CD14-positive monocyte (primary cell): ENCODE results near the gene ATP6V0A1. TPM values are rescaled to one million over a fixed set of nuclear protein-coding genes. Genes with fewer than 3 reads are reported as not detected.
A peak's percentile ranks its signal among the peaks of the same experiment; 100 is the strongest.

Experiments
- DNase-seq, 3 donors: peaks; one replicate each; pipeline ENCODE4 v3.0.0-alpha.2; 2011 to 2022
- H2AFZ ChIP-seq: 2 replicates; pipeline ENCODE4 v1.6.0; 2012; ENCODE audit warnings: mild to moderate bottlenecking, low read depth, low read length, inconsistent platforms; ENCODE audit not compliant: insufficient read depth, poor library complexity, severe bottlenecking
- H3K27ac ChIP-seq, 2 donors: 1 replicate in 1 of 2; 2 replicates in 1 of 2; pipeline ENCODE4 v1.5.1; 2012 to 2013; ENCODE audit warnings: low read length in 2 of 2, control low read depth in 1 of 2, inconsistent platforms in 1 of 2, low read depth in 1 of 2, mild to moderate bottlenecking in 1 of 2
- H3K27me3 ChIP-seq, 2 donors: one replicate each; pipeline versions ENCODE4 v1.6.0 to v1.6.1; 2011 to 2013; ENCODE audit warnings: low read length in 2 of 2; ENCODE audit not compliant: control insufficient read depth in 2 of 2, insufficient read depth in 2 of 2
- H3K36me3 ChIP-seq, 2 donors: replicated peaks in 1 of 2; 1 replicate in 1 of 2; 2 replicates in 1 of 2; pipeline versions ENCODE4 v1.5.1 to v1.6.1; 2012 to 2013; ENCODE audit warnings: low read length in 2 of 2, control low read depth in 1 of 2, inconsistent platforms in 1 of 2, mild to moderate bottlenecking in 1 of 2; ENCODE audit not compliant: insufficient read depth in 2 of 2, control insufficient read depth in 1 of 2
- H3K4me1 ChIP-seq, 2 donors: 1 replicate in 1 of 2; 2 replicates in 1 of 2; pipeline versions ENCODE4 v1.5.1 to v1.6.1; 2012 to 2013; ENCODE audit warnings: low read length in 2 of 2, control low read depth in 1 of 2, inconsistent platforms in 1 of 2, mild to moderate bottlenecking in 1 of 2, moderate library complexity in 1 of 2; ENCODE audit not compliant: insufficient read depth in 2 of 2, control insufficient read depth in 1 of 2
- H3K4me2 ChIP-seq: replicated peaks from 2 replicates; pipeline ENCODE3; 2012; ENCODE audit warnings: low read length, moderate library complexity, mild to moderate bottlenecking; ENCODE audit not compliant: poor library complexity, severe bottlenecking; ENCODE audit errors: extremely low read depth
- H3K4me3 ChIP-seq, 3 experiments: fragments of 200-600 bp in 1 of 3; sonication (generic) in 1 of 3; replicated peaks in 1 of 3; 1 replicate in 2 of 3; 2 replicates in 1 of 3; pipeline ENCODE4 v1.5.1; 2011 to 2013; ENCODE audit warnings: low read length in 3 of 3, mild to moderate bottlenecking in 3 of 3, control low read depth in 2 of 3, low read depth in 2 of 3, inconsistent platforms in 1 of 3, moderate library complexity in 1 of 3
- H3K79me2 ChIP-seq: 2 replicates; pipeline ENCODE4 v1.6.0; 2012; ENCODE audit warnings: mild to moderate bottlenecking, control low read depth, inconsistent platforms, low read length, moderate library complexity; ENCODE audit not compliant: insufficient read depth
- H3K9ac ChIP-seq: 2 replicates; pipeline ENCODE4 v1.6.0; 2017; ENCODE audit warnings: low read length, mild to moderate bottlenecking; ENCODE audit not compliant: insufficient read depth, poor library complexity, severe bottlenecking
- H3K9me3 ChIP-seq, 2 donors: replicated peaks in 1 of 2; 1 replicate in 1 of 2; 2 replicates in 1 of 2; pipeline versions ENCODE4 v1.5.1 to v1.6.1; 2012 to 2013; ENCODE audit warnings: low read length in 2 of 2, control low read depth in 1 of 2; ENCODE audit not compliant: control insufficient read depth in 1 of 2, insufficient read depth in 1 of 2
- H4K20me1 ChIP-seq: 2 replicates; pipeline ENCODE4 v1.6.0; 2012; ENCODE audit warnings: mild to moderate bottlenecking, low read length, control low read depth, moderate library complexity; ENCODE audit not compliant: insufficient read depth
- H3K27ac Mint-ChIP-seq, 7 donors: one replicate each; pipeline ENCODE4 v1.8.0; 2020; ENCODE audit warnings: mild to moderate bottlenecking in 7 of 7, mixed read lengths in 7 of 7, moderate library complexity in 6 of 7, inconsistent platforms in 2 of 7
- H3K27me3 Mint-ChIP-seq, 3 donors: one replicate each; pipeline ENCODE4 v1.8.0; 2021 to 2022; ENCODE audit warnings: low read depth in 3 of 3, mild to moderate bottlenecking in 3 of 3, mixed read lengths in 3 of 3, moderate library complexity in 3 of 3, inconsistent platforms in 1 of 3
- H3K36me3 Mint-ChIP-seq, 2 donors: one replicate each; pipeline ENCODE4 v1.8.0; 2020; ENCODE audit warnings: mixed read lengths in 2 of 2, inconsistent platforms in 1 of 2, mild to moderate bottlenecking in 1 of 2
- H3K4me1 Mint-ChIP-seq: one replicate; pipeline ENCODE4 v1.8.0; 2020; ENCODE audit warnings: mild to moderate bottlenecking, mixed read lengths
- H3K4me3 Mint-ChIP-seq, 2 donors: one replicate each; pipeline ENCODE4 v1.8.0; 2020; ENCODE audit warnings: mild to moderate bottlenecking in 2 of 2, mixed read lengths in 2 of 2, moderate library complexity in 1 of 2
- H3K9me3 Mint-ChIP-seq, 7 donors: one replicate each; pipeline ENCODE4 v1.8.0; 2020 to 2022; ENCODE audit warnings: mixed read lengths in 7 of 7, mild to moderate bottlenecking in 6 of 7, moderate library complexity in 6 of 7, inconsistent platforms in 2 of 7
- WGBS: methylation state at CpG from one replicate; pipeline ENCODE4 v1.1.5; 2013; ENCODE audit warnings: missing lambda C conversion rate; ENCODE audit not compliant: insufficient coverage; 5-methylcytosine and 5-hydroxymethylcytosine counted together
- intact Hi-C, 2 donors: fragments of 100-400 bp; cut with micrococcal nuclease; formaldehyde crosslinking; loops; one replicate each; pipeline versions ENCODE4 v1.15.0 to v1.15.1; 2023
- polyA plus RNA-seq, 3 donors: library from polyadenylated mRNA; depleted of rRNA in 1 of 3; unstranded in 2 of 3; stranded (reverse) in 1 of 3; fragments of 300-500 nt in 2 of 3; fragments of >200 nt in 1 of 3; fragmentation: Illumina TruSeq in 2 of 3; gene quantifications; 1 replicate in 2 of 3; 2 replicates in 1 of 3; pipeline ENCODE4 v1.2.3, GENCODE V29; 2012 to 2021
- TF ChIP-seq, protein P1 (sequence below): fragments of 200-600 bp; IDR thresholded peaks from one replicate; pipeline ENCODE4 v1.8.0; 2022; ENCODE audit warnings: antibody characterized with exemption, mild to moderate bottlenecking

Gene ATP6V0A1
- polyA plus RNA-seq, 3 donors, result 36.1 to 126 (median 55.1) TPM

- Histone ChIP-seq H3K79me2 (no peaks in the 10 kb centered on the region), H3K27ac (no peak overlapping the region), H3K9me3 (peaks cover 0 to 13% of the 10 kb centered on the region in 2 donors), H3K4me3 (peak overlapping the region in 1 of 3 experiments; percentile 48), H3K27me3 (peaks cover 39 to 64% of the 10 kb centered on the region in 2 donors), H4K20me1 (no peaks in the 10 kb centered on the region), H2AFZ (no peak overlapping the region), H3K36me3 (no peaks in the 10 kb centered on the region), H3K4me2 (peak overlapping the region; percentile 78), H3K9ac (no peak overlapping the region), H3K4me1 (peaks cover 28 to 43% of the 10 kb centered on the region in 2 donors)
- intact Hi-C loops, result loop anchor here in 1 of 2 donors (10.0 kb wide), 1 partner anchor 94 kb away; no protein-coding TSS in a partner anchor
- WGBS, result no CpG with 5 or more reads among the region's 6 CpGs
- DNase-seq, result no peak
- Mint-ChIP-seq H3K36me3 (peaks cover 7 to 11% of the 10 kb centered on the region in 2 donors), H3K9me3 (peaks cover 0 to 27% (median 11%) of the 10 kb centered on the region in 7 donors), H3K27me3 (peaks cover 64 to 70% (median 68%) of the 10 kb centered on the region in 3 donors), H3K4me3 (peak overlapping the region in 1 of 2 donors; percentile 86), H3K4me1 (peaks cover 30% of the 10 kb centered on the region), H3K27ac (no peak overlapping the region)
- TF ChIP-seq, protein P1, sequence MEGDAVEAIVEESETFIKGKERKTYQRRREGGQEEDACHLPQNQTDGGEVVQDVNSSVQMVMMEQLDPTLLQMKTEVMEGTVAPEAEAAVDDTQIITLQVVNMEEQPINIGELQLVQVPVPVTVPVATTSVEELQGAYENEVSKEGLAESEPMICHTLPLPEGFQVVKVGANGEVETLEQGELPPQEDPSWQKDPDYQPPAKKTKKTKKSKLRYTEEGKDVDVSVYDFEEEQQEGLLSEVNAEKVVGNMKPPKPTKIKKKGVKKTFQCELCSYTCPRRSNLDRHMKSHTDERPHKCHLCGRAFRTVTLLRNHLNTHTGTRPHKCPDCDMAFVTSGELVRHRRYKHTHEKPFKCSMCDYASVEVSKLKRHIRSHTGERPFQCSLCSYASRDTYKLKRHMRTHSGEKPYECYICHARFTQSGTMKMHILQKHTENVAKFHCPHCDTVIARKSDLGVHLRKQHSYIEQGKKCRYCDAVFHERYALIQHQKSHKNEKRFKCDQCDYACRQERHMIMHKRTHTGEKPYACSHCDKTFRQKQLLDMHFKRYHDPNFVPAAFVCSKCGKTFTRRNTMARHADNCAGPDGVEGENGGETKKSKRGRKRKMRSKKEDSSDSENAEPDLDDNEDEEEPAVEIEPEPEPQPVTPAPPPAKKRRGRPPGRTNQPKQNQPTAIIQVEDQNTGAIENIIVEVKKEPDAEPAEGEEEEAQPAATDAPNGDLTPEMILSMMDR, result no peak
These were observed 37.6 kb upstream of the ATP6V0A1 start for GRCh38 chr17:42421136-42421506.

DNA sequence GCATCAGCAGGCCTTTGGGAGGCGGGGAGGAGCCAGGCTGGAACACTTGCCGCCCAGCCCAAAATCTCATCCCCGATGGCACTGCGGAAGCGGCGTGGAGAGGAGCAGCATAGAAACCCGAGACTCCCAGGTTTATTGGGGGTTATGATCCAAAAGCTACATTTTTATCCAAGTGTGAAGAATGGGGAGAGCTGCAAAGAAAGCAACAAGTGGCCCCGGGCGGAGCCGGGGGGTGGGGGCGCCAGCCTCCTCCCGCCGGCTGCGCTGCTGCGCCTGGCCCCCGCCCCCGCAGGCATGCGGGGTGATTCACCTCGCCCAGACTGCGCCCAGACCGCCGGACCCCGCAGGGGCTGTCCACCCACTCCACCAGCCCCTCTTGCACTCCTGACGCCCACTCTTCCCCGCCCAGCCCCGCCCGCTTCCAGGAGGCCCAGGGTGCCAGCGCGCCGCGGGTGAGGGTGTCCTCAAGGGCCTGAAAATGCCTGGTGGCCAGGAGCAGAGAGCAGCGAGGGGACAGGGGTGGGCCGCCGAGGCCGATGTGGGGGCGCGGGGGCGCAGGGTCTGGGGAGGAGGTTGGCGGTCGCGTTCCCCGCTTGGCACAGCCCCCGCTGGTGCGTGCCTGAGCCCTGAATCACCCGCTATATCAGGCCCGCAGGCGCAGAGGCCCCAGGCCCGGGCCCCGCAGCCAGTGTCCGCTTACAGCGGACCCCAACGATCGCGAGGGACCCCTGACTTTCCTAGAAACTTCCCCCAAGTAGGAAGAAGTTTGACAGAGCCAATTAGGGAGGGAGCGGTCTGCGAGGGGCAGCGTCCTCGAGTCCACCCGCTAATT is 37.0 kb upstream of the ATP6V0A1 start:
- Histone ChIP-seq H3K79me2 (no peaks in the 10 kb centered on the region), H3K9me3 (peaks cover 0 to 13% of the 10 kb centered on the region in 2 donors), H3K4me2 (peak overlapping the region; percentile 78), H3K27ac (no peak overlapping the region), H4K20me1 (no peaks in the 10 kb centered on the region), H3K27me3 (peaks cover 39 to 64% of the 10 kb centered on the region in 2 donors), H3K36me3 (no peaks in the 10 kb centered on the region), H3K4me3 (peak overlapping the region in 1 of 3 experiments; percentile 48), H3K4me1 (peaks cover 28 to 43% of the 10 kb centered on the region in 2 donors), H2AFZ (peak overlapping the region; percentile 59), H3K9ac (no peak overlapping the region)
- Mint-ChIP-seq H3K27me3 (peaks cover 65 to 72% (median 70%) of the 10 kb centered on the region in 3 donors), H3K36me3 (peaks cover 7 to 11% of the 10 kb centered on the region in 2 donors), H3K27ac (peak overlapping the region in 1 of 7 donors; percentile 55), H3K4me1 (peaks cover 30% of the 10 kb centered on the region), H3K4me3 (peak overlapping the region; percentile 71 to 86), H3K9me3 (peaks cover 0 to 27% (median 11%) of the 10 kb centered on the region in 7 donors)
- intact Hi-C loops, result loop anchor here in 1 of 2 donors (10.0 kb wide), 1 partner anchor 93 kb away; no protein-coding TSS in a partner anchor
- no peak for DNase-seq
- TF ChIP-seq, protein P1, result no peak
- 2% methylated on average over 35 of the region's 59 CpGs for WGBS
